Measurements from ENCODE around the gene MORN1.
"Not testable (repeated sequence)": the region's sequence is repeated elsewhere in the genome, so short reads cannot be mapped to it uniquely, and the experiment has no call there.

MORN1 gene

DNA sequence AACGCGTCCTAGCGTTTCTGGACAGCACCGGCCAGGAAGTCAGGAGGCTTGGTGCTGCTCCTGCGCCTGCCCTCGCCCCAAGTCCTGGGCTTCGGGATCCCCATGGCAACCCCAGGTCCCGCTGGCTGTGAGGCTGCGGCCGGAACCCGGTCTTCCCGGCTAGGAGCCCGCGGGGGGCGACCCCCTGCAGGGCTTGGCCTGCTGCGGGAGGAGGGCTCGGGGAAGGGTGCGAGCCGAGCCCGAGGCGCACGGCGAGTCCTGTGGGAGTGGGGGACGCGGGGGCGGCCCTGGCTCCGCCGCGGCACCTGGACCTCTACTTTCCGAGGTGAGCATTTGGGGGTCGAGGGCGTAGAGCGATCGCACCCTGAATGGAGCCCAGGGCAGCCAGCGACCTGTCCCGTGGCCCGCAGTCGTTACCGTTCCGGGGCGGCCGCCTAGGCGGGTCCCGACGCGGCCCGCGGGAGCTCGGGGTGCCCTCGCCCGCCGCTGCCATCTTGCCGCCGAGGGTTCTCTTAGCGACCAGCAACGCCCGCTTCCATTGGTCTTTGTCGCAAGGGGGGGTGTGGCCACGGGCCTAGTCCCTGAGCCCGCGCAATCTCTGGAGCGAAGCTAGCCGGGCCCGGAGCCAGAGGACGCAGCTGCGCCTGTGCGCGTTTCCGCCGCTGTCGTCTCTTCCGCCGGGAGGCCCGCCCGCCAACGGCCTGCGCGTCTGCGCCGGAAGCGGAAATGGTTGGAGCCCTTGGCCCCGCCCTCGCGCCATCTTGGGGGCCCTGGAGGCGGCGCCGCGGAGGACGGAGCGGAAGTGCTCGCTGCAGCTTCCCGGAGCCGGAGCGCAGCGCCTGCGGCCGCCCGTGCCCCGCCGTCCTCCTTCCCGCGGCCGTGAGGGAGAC is at the start of gene MORN1, which contains the start of gene RER1:
MORN1 (minus strand) TSS at position 514 of the 890 bp plus-strand sequence; CDS start at position 493, 21 bp downstream.
RER1 (plus strand) TSS at position 801 of the 890 bp plus-strand sequence. CDS start 3,950 bp downstream, outside the sequence.
- peak; percentile 99 for DNase-seq (ENCODE audit: low spot score)

DNA sequence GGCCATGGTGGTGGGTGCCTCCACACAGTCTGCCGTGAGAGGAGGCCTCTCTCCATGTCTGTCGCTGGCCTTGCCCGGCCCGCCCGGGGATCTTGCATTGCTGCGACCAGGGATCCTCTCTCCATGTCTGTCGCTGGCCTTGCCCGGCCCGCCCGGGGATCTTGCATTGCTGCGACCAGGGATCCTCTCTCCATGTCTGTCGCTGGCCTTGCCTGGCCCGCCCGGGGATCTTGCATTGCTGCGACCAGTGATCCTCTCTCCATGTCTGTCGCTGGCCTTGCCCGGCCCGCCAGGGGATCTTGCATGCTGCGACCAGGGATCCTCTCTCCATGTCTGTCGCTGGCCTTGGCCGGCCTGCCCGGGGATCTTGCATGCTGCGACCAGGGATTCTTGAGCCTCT is 49.0 kb upstream of the MORN1 start:
- DNase-seq (ENCODE audit: low spot score) = not testable (repeated sequence)

DNA sequence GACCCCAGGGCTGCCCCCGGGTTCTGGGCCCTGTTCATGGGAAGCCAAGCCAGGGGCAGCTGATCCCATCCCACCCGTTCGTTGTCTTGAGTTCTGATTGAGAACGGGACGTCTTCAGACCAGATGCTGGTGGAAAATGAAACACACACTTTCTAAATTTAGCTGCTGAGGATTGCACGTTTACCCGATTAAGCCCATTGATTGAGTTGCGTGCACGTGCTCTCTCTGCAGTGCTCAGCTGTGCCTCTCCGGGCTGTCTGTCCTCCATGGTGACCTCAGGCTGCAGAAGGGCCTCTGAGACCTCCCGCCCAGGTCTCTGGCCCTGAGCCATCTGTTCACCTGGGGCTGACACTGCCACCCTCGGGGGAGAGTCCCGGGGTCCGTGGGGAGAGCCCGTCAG is 48.0 kb upstream of the MORN1 start:
- DNase-seq (ENCODE audit: low spot score) = no peak

DNA sequence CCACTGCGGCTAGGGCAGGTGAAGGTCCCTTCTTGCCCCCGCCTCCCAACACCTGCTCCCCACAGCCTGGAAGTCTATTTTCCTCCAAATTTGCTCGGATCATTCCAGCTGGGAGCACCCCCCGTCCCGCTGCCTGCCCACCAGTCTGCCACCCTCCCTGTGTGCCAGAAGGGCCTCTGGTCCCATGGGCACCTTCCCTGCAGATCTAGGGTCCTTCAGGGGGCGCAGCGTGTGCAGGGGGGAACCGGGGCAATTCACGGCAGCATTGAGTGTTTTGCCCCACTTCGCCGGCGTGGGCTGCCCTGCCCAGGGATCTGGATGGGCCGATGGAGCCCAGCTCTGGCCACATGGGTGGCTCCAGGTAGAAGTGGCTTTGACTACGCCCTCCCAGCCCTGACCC is 47.3 kb upstream of the MORN1 start:
- DNase-seq (ENCODE audit: low spot score) = no peak

DNA sequence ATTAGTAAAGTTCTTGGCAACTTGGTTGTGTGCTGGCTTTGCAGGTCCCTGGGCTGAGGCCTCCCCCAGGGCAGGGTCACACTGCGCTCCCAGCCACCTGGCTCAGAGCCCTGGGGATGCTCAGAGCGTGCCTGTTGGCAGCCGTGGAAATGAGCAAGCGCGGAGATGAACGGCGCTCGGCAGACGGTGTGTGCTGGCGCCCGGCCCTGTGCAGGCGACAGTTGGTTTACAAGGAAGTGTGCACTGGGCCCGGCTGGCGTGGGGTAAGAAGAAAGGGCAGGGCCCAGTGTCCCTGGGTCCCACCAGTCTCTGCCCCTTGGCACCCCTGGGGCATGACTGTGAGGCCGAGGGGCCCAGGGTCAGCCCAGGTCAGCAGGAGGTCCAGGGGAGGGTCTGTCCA is 46.7 kb upstream of the MORN1 start:
- DNase-seq (ENCODE audit: low spot score) = no peak

DNA sequence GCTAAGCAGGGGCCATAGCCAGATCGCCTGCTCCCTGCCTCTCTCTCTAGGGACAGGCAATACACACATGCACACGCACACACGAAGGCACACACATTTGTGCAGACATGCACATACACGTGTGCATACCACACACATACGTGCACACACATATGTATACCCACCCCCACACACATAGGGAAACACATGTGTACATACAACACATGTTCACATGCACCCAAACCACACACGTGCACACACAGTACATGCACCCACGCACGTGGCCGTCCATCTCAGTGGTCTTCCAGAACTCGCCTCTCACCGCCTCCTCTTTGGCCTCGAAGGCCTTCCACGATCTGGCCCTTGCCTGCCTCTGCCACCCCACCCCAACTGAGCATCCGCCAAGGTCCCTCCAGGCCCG is 46.3 kb upstream of the MORN1 start:
- no peak for DNase-seq (ENCODE audit: low spot score)

DNA sequence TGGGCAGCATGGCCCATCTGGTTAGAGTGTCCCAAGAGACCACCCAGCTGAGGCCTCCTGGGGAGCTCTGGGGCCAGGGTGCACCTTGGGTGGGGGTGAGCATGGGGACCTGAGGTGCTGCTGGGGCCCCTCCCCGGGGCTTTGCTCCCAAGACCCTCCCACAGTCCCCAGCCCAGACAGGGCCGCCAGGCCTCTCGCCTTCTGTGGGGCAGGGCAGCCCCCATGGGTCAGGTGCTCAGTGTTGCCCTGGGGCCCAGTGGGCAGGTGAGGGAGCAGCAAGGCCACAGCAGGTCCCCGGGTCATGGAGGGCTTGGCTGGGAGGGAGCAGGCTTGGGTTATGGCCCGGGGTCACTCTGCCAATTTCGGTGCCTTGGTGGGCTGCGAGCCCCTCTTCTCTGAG is 45.5 kb upstream of the MORN1 start:
- no peak for DNase-seq (ENCODE audit: low spot score)

DNA sequence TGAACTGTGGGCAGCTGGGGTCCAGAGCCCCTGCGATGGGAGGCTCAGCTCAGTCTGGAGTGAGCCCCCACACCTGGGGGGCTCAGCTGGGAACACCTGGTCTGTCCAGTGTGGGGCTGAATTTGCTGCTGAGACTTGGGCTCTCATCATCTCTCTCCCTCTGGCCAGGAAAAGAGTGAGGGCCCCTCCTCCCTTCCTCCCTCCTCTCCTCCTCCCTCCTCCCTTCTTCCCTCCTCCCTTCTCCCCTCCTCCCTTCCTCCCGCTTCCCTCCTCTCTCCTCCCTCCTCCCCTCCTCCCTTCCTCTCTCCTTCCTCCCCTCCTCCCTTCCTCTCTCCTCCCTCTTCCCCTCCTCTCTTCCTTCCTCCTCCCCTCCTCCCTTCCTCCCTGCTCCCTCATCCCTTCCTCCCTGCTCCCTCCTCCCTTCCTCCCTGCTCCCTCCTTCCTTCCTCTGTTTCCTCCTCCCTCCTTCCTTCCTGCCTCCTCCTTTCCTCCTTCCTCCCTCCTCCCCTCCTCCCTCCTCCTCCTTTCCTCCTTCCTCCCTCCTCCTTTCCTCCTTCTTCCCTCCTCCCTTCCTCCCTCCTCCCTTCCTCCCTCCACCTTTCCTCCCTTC is 44.5 kb upstream of the MORN1 start:
- DNase-seq (ENCODE audit: low spot score) = no peak

DNA sequence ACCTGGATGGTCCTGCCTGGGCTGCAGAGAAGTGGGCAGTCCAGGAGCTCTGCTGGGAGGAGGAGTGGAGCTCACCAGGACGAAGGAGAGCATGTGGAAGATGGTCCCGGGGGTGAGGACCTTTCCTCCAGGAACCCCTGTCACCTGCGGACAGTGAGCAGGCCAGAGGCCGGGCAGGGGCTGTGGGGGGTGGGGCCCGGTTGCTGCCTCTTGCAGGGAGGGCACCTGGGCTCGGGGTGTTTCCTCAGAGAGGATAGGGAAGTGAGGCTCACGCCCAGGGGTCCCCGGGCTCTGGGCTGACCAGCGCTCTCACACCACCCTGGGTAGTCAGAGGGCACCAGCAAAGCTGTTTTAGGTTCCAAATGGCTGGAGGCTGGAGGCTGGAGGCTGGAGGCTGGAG is 43.7 kb upstream of the MORN1 start:
- no peak for DNase-seq (ENCODE audit: low spot score)

DNA sequence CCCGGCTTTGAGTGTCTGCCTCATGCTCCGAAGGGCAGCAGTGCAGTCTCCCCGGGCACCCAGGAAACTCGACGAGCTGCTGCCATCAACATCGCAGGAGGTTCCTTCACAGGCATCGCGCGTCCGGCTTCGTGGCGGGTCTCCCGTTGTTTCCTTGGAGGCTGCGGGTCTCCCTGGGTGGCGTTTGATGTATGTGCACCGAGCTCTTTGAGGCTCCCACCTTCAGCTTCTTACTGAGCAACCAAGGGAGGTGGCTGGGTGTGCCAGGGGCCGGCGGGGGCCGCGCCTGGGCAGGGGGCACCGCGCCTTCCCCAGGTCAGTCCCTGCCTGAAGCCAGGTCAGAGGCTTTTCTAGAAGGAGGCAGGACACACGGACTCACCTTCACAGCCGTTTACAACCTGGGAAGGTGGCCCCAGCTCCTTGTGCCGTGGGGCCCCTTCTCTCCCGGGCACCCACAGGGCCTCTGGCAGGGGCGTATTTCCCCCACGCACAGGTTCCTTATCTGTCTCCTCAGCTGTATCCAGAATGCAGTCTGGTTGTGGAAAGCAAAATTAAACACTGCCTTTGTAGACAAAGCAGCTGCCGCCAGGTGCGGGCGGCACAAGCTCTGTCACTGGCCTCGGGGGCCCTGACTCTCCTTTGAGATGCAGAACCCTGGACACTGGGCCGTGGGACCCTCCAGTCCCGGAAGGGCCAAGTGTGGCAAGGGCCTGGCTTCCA is 42.7 kb upstream of the MORN1 start:
- DNase-seq (ENCODE audit: low spot score) = no peak

DNA sequence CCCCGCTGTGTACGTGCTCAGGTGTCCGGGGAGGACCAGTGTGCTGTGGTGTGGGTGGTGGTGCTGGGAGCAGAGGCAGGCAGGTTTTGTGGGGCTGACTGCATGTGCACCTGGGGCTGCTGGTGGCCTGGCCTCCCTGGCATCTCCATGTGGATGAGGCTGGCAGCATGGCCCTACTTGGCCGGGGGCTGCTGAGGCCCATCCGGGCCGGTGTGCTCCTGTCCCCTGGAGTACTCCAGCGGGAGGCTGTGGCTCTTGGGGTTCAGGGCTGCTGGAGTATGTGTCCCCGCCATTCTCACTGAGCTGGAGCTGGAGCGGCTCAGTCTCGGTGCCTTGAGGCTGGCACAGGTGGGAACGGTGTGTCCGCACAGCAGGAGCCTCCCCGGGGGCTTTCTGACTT is 41.8 kb upstream of the MORN1 start:
- DNase-seq (ENCODE audit: low spot score) = no peak

DNA sequence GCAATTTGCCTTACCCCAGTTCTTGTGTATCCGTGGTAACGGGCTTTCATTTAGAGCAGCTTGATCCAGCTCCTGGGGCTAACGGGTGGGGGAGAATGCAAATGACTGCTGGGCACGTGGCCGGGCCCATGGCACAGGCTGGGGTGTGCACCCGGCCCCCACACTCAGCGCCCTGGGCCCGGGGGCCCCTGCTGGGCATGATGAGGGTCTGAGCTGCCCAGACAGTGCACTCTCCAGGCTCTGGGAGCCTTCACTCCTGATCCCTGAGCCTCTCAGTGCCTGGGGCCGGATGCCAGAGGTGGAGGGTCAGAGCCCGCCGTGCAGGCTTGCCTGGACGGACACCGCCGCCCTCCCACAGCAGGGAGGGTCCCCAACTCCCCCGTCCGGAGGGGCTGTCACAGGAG is 41.1 kb upstream of the MORN1 start:
- no peak for DNase-seq (ENCODE audit: low spot score)

DNA sequence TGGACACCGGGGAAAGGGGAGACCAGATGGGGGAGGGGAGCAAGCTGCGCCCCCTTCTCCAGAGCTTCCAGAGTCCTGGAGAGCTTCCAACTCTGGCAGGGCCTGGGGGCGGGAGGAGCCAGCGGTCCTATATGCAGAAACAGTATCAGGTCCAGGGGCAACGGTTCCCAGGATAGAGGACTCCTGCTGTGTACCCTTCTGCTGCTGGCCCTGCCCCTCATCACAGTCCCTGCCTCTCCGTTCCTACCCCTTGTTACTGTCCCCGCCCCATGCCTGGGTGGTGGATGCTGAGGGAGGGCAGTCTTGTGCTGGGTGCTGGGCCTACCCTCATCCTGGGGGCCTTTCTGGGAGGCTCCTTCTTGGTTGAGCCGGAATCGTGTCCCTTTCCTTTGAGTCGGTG is 40.2 kb upstream of the MORN1 start:
- DNase-seq (ENCODE audit: low spot score) = no peak

DNA sequence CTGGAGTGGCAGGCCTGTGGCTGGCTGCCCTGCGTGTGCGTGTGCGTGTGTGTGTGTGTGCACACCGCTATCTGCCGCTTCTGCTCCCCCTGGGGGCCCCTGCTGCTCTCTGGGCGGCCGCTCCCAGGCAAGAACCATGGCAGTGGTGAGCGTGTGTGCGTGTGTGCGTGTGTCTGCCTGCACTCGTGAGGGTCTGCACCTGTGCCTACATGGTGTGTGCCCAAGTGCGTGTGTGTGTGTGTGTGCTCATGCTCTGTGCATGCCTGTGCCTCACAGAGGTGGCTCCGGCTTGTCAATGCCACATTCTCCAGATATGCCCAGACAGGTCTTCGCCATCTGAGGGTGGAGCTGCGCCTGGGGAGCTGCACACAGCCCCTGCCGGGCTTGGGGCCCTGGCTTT is 39.7 kb upstream of the MORN1 start:
- DNase-seq (ENCODE audit: low spot score) = no peak

DNA sequence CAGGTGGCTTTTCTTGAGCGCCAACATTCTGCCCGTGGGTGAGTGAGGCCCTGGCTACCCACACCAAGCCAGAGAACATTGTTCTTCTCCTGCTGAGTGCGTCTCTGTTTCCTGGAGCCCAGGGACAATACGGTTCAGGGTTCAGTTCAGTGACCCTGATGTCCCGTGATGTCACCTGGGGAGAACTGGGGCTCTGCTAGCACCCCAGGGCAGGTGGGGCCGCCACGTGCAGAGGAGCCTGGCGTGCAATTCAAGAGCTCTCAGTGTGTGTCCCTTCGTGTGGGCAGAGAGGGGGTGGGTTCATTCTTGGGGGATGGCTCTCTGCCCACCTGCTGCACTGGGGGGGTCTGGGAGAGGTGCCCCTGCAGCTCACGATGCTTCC is 39.2 kb upstream of the MORN1 start:
- DNase-seq (ENCODE audit: low spot score) = no peak

DNA sequence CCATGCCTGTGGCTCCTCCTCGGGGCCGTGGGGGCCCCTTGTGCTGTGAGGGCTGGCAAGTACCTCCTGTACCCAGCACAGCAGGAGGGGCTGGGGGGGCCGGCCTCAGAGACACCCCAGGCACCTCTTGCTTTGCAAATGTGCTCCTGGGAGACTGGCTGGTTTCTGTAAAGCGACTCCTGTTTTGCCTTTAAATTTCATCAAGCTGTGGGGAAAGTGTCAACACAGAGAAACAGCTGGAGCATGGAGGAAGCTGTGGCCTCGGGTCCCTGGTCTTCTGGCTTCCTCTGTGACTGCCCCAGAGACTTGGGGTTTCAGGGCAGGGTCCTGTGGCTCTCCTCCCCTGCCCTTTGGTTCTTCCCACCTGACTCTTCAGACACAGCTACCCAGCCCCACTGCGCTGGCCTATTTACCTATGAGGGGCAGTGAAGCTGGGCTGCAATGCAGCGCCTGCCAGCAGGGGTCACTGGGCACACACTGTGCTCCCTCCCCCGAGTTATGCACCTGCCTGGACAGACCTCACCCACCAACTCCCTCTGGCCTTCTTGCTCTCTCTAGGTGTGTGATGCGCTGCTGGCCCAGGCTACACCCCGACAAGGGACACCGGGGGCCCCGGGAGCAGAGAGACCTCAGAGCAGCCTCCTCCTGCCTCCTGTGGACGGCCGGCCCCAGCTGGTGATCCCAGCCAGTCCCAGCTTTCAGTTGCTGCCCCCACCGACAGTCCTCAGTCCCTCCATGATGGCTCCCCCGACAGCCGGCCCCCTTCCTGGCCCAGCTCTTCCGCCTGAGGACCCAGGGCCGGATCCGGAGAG is 38.6 kb upstream of the MORN1 start:
- DNase-seq (ENCODE audit: low spot score) = no peak

DNA sequence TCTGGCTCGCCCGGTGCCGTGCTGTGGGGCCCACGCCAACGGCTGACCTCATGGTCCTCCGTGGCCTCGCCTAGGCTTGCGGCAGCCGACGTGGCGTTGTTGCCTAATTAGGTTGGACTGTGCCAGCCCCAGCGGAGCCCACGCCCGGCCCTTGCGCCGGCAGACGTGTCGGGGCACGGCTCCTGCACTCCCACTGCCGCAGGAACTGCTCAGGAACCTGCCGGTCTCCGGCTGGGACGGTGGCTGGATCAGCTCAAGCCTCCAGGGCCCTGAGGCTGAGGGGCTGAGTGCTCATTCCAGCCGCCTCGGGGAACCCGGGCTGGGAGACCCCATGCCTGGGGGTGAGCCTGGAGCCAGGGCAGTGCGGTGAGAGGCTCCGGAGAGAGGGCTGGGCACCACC is 37.1 kb upstream of the MORN1 start:
- DNase-seq (ENCODE audit: low spot score) = no peak

DNA sequence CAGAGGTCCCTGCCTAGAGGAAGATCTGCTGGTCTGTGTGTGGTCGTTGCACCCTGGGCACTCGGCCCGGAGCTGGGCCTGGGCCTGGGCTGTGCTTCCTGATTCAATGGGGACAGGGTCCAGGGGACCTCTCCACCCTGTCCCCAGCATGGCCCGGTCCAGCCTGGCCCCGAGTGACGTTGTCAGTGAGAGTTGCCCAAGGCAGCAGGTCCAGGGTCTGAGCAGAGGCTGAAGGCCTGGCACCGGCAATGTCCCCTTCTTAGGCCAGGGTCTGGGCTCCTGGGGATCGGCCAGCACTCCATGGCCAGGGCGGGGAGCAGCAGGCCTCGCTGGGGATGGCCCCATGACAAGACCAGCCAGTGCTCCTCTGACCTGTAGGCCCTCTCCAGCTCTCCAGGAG is 36.6 kb upstream of the MORN1 start:
- DNase-seq (ENCODE audit: low spot score) = no peak

DNA sequence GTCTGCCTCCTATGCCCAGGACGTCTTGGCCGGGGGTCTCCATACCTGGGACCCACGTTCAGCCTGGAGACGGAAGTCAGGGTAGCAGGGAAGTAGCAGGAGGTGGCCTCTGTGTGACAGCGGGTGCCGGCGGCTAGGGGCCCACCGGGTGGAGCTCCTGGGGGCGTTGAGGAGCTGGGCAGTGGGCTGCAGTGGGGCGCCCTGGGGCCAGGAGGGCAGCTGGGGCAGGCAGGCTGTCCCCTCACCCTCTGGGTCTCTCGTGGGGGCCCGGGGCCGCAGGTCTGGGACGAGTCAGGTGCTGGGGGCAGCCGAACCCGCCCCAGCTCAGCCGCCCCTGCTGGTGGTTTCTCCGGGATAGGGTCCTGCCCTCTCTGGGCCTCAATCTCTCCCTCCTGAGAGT is 35.7 kb upstream of the MORN1 start:
- no peak for DNase-seq (ENCODE audit: low spot score)

DNA sequence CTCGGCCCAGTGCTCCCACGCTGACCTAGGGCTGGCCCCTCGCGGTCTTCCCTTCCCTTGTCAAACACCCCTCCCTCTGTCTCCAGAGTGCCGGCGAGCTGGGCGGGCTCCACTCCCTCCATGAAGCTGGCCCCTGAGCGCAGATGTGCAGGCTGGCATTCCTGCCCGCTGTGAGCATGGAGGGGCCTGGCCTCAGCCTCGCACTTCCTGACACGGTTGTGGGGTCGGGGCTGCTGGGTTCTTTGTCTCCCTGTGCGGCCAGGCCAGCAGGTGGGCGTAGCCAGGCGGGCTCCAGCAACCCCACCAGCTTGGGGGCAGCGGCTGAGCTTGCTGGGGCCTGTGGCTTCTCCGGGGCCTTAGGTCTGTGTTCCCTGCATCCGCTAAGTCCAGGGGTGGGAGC is 35.2 kb upstream of the MORN1 start:
- no peak for DNase-seq (ENCODE audit: low spot score)

DNA sequence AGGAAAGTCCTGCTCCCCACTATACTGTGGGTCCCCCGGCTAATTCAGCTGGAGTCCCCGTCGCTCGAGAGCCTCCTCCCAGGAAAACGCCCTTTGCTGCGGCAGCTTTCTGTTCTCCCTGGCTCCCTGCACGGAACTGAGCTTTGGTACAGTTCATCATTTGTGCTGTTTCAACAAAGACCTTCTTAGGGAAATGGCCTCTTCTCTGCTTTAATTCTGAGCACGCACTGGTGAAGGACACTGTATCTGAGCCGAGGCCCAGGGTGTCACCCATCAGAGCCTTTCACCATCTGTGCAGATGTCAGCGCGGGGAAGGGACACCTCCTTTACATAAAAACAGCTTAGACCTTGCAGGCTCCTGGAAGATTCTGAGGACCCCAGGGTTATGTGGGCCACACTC is 34.5 kb upstream of the MORN1 start:
- DNase-seq (ENCODE audit: low spot score) = no peak

DNA sequence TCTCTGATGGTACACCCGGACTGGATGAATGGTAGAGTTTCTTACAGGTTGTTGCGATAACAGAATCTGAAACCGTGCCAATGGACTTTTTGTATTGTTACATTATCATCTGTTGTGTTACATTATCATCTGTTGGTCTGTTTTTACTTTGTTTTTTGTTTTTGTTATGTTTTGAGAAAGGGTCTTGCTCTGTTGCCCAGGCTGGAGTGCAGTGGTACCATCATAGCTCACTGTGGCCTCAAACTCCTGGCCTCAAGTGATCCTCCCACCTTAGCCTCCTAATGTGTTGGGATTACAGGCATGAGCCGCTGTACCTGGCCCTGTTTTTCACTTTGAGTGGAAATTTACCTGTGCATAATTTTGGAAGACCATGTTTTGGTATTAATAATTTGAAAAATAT is 31.2 kb upstream of the MORN1 start:
- DNase-seq (ENCODE audit: low spot score) = no peak

Measured in kidney capillary endothelial cell (primary cell).